Measurements from ENCODE around the gene NTMT2.

The NTMT2 gene

GRCh38 chr1:170210142-170210541 is 64.4 kb downstream of the NTMT2 start:
- DNase-seq (ENCODE audit: low read depth in 2 of 2): no peak

GRCh38 chr1:170213596-170213995 is 67.8 kb downstream of the NTMT2 start:
- no peak for DNase-seq (ENCODE audit: low read depth in 2 of 2)

DNA sequence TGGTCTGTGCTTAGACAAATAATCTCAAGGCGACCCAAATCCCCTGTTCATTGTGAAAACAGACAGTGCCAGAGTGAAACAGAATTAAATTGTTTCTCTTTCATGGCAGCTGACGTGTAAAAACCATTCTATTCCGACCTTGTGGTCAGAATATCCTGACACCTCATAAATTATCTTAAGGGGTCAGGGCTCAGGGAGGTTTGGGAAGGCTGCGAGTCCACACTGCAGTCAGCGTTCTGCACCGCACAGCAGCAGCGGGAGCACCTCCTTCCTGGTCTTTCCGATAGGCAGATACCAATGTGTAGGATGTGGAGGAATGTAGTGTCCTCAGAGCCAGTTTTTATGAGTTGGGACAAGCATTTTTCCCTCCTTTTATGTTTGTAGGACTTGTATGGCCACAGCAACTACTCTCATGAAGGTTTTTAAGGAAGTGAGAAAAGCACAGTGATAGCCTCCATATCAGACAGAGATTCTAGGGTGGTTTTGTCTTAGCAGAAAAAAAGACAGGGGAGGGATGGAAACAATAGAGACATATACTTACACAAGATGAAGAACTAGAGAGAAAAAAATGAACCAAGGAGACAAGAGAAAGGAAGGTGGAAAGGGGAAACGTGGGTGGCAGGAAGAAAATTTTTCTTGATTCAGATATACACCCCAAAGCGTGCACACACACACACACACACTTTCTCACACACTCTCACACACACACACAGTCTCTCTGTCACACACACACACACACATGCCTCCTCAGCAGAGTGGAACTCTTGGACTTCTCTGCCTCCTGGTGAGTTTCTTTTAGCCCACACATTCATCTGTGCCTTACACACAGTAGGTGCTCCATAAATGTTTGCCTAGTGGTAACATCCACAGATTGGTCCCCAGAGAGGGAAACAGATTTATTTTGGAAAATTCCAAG is 68.6 kb downstream of the NTMT2 start:
- DNase-seq (ENCODE audit: low read depth in 2 of 2): no peak

GRCh38 chr1:170215072-170215885 is 69.5 kb downstream of the NTMT2 start:
- DNase-seq (ENCODE audit: low read depth in 2 of 2): no peak

DNA sequence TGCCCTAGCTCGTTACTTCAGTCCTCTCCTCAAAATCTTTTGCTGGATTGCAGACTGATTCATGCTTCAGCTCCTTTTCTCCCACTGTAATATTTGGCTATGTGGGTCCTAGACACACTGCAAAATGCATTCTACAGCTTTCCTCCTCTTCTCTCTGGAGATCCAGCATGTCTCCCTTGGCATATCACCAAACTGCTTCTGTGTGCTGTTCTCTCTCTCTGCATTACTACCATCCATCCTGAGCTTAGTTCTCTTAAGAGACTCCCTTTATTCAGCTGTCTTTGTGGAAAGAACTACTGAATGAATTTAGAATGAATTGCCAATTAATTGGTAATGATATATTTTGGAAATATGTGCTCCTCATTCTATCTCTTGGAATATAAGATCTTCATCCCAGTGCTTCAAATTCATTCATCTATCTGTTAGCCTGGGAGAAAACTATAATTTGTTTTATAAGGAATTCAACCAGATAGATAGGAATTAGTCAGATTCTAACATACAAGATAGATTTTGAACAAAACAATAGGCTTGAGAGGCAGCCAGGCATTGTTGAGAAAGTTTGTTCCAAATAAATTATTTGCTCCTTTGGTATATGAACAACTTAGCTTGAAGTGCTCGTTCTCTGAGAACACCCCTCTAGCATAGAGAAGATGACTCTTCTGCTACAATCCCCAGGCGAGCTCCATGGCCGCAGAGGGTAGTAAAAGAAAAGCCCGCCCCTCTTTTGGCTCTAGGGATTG is 71.9 kb downstream of the NTMT2 start:
- no peak for DNase-seq (ENCODE audit: low read depth in 2 of 2)

GRCh38 chr1:170218257-170218650 is 72.5 kb downstream of the NTMT2 start:
- no peak for DNase-seq (ENCODE audit: low read depth in 2 of 2)
